HG03108 (cell line): Measurements from ENCODE around the gene PARD3.

Source experiments
- ATAC-seq: cut with Tn5 transposase; IDR thresholded peaks from one replicate; pipeline ENCODE4 v1.9.1; 2021; ENCODE audit warnings: moderate library complexity; ENCODE audit not compliant: unreplicated experiment

Gene PARD3

GRCh38 chr10:34181553-34182300 lies 633.4 kb downstream of the PARD3 start:
- no peak for ATAC-seq

- no peak for ATAC-seq
Measured at GRCh38 chr10:34180749-34181148, 634.3 kb downstream of the PARD3 start.

GRCh38 chr10:34179280-34179679 lies 635.8 kb downstream of the PARD3 start:
- no peak for ATAC-seq

GRCh38 chr10:34178756-34179155 lies 636.3 kb downstream of the PARD3 start:
- ATAC-seq = no peak

- ATAC-seq = no peak
Measured at GRCh38 chr10:34178196-34178595, 636.9 kb downstream of the PARD3 start.

GRCh38 chr10:34177445-34177844 lies 637.7 kb downstream of the PARD3 start:
- ATAC-seq = no peak

GRCh38 chr10:34176351-34176750 lies 638.7 kb downstream of the PARD3 start:
- no peak for ATAC-seq

- no peak for ATAC-seq
Measured at GRCh38 chr10:34175121-34175520, 640.0 kb downstream of the PARD3 start.

- ATAC-seq = no peak
Measured at GRCh38 chr10:34172936-34173533, 642.1 kb downstream of the PARD3 start.

- no peak for ATAC-seq
Measured at GRCh38 chr10:34171957-34172527, 643.1 kb downstream of the PARD3 start.

- ATAC-seq = no peak
Measured at GRCh38 chr10:34169677-34170076, 645.4 kb downstream of the PARD3 start.

GRCh38 chr10:34169131-34169530 lies 646.0 kb downstream of the PARD3 start:
- no peak for ATAC-seq

GRCh38 chr10:34168439-34168838 lies 646.7 kb downstream of the PARD3 start:
- no peak for ATAC-seq

- ATAC-seq = no peak
Measured at GRCh38 chr10:34166823-34167222, 648.3 kb downstream of the PARD3 start.

- no peak for ATAC-seq
Measured at GRCh38 chr10:34166354-34166753, 648.7 kb downstream of the PARD3 start.

GRCh38 chr10:34164029-34164428 lies 651.1 kb downstream of the PARD3 start:
- ATAC-seq = no peak

- ATAC-seq = no peak
Measured at GRCh38 chr10:34163075-34163905, 651.8 kb downstream of the PARD3 start.

- ATAC-seq = no peak
Measured at GRCh38 chr10:34161777-34162370, 653.2 kb downstream of the PARD3 start.

GRCh38 chr10:34160595-34160994 lies 654.5 kb downstream of the PARD3 start:
- no peak for ATAC-seq

- no peak for ATAC-seq
Measured at GRCh38 chr10:34157501-34157900, 657.6 kb downstream of the PARD3 start.

- ATAC-seq = no peak
Measured at GRCh38 chr10:34156781-34157425, 658.2 kb downstream of the PARD3 start.
